CD14-positive monocyte (primary cell): Measurements from ENCODE around the gene MRPS35. TPM values are rescaled to one million over a fixed set of nuclear protein-coding genes. Genes with fewer than 3 reads are reported as not detected.

Experiments used
- DNase-seq, 3 donors: peaks; one replicate each; pipeline ENCODE4 v3.0.0-alpha.2; 2011 to 2022
- H2AFZ ChIP-seq: 2 replicates; pipeline ENCODE4 v1.6.0; 2012; ENCODE audit warnings: mild to moderate bottlenecking, low read depth, low read length, inconsistent platforms; ENCODE audit not compliant: insufficient read depth, poor library complexity, severe bottlenecking
- H3K27ac ChIP-seq, 2 donors: 1 replicate in 1 of 2; 2 replicates in 1 of 2; pipeline ENCODE4 v1.5.1; 2012 to 2013; ENCODE audit warnings: low read length in 2 of 2, control low read depth in 1 of 2, inconsistent platforms in 1 of 2, low read depth in 1 of 2, mild to moderate bottlenecking in 1 of 2
- H3K27me3 ChIP-seq, 2 donors: one replicate each; pipeline versions ENCODE4 v1.6.0 to v1.6.1; 2011 to 2013; ENCODE audit warnings: low read length in 2 of 2; ENCODE audit not compliant: control insufficient read depth in 2 of 2, insufficient read depth in 2 of 2
- H3K36me3 ChIP-seq, 2 donors: replicated peaks in 1 of 2; 1 replicate in 1 of 2; 2 replicates in 1 of 2; pipeline versions ENCODE4 v1.5.1 to v1.6.1; 2012 to 2013; ENCODE audit warnings: low read length in 2 of 2, control low read depth in 1 of 2, inconsistent platforms in 1 of 2, mild to moderate bottlenecking in 1 of 2; ENCODE audit not compliant: insufficient read depth in 2 of 2, control insufficient read depth in 1 of 2
- H3K4me1 ChIP-seq, 2 donors: 1 replicate in 1 of 2; 2 replicates in 1 of 2; pipeline versions ENCODE4 v1.5.1 to v1.6.1; 2012 to 2013; ENCODE audit warnings: low read length in 2 of 2, control low read depth in 1 of 2, inconsistent platforms in 1 of 2, mild to moderate bottlenecking in 1 of 2, moderate library complexity in 1 of 2; ENCODE audit not compliant: insufficient read depth in 2 of 2, control insufficient read depth in 1 of 2
- H3K4me2 ChIP-seq: replicated peaks from 2 replicates; pipeline ENCODE3; 2012; ENCODE audit warnings: low read length, moderate library complexity, mild to moderate bottlenecking; ENCODE audit not compliant: poor library complexity, severe bottlenecking; ENCODE audit errors: extremely low read depth
- H3K4me3 ChIP-seq, 3 experiments: fragments of 200-600 bp in 1 of 3; sonication (generic) in 1 of 3; replicated peaks in 1 of 3; 1 replicate in 2 of 3; 2 replicates in 1 of 3; pipeline ENCODE4 v1.5.1; 2011 to 2013; ENCODE audit warnings: low read length in 3 of 3, mild to moderate bottlenecking in 3 of 3, control low read depth in 2 of 3, low read depth in 2 of 3, inconsistent platforms in 1 of 3, moderate library complexity in 1 of 3
- H3K79me2 ChIP-seq: 2 replicates; pipeline ENCODE4 v1.6.0; 2012; ENCODE audit warnings: mild to moderate bottlenecking, control low read depth, inconsistent platforms, low read length, moderate library complexity; ENCODE audit not compliant: insufficient read depth
- H3K9ac ChIP-seq: 2 replicates; pipeline ENCODE4 v1.6.0; 2017; ENCODE audit warnings: low read length, mild to moderate bottlenecking; ENCODE audit not compliant: insufficient read depth, poor library complexity, severe bottlenecking
- H3K9me3 ChIP-seq, 2 donors: replicated peaks in 1 of 2; 1 replicate in 1 of 2; 2 replicates in 1 of 2; pipeline versions ENCODE4 v1.5.1 to v1.6.1; 2012 to 2013; ENCODE audit warnings: low read length in 2 of 2, control low read depth in 1 of 2; ENCODE audit not compliant: control insufficient read depth in 1 of 2, insufficient read depth in 1 of 2
- H4K20me1 ChIP-seq: 2 replicates; pipeline ENCODE4 v1.6.0; 2012; ENCODE audit warnings: mild to moderate bottlenecking, low read length, control low read depth, moderate library complexity; ENCODE audit not compliant: insufficient read depth
- H3K27ac Mint-ChIP-seq, 7 donors: one replicate each; pipeline ENCODE4 v1.8.0; 2020; ENCODE audit warnings: mild to moderate bottlenecking in 7 of 7, mixed read lengths in 7 of 7, moderate library complexity in 6 of 7, inconsistent platforms in 2 of 7
- H3K27me3 Mint-ChIP-seq, 3 donors: one replicate each; pipeline ENCODE4 v1.8.0; 2021 to 2022; ENCODE audit warnings: low read depth in 3 of 3, mild to moderate bottlenecking in 3 of 3, mixed read lengths in 3 of 3, moderate library complexity in 3 of 3, inconsistent platforms in 1 of 3
- H3K36me3 Mint-ChIP-seq, 2 donors: one replicate each; pipeline ENCODE4 v1.8.0; 2020; ENCODE audit warnings: mixed read lengths in 2 of 2, inconsistent platforms in 1 of 2, mild to moderate bottlenecking in 1 of 2
- H3K4me1 Mint-ChIP-seq: one replicate; pipeline ENCODE4 v1.8.0; 2020; ENCODE audit warnings: mild to moderate bottlenecking, mixed read lengths
- H3K4me3 Mint-ChIP-seq, 2 donors: one replicate each; pipeline ENCODE4 v1.8.0; 2020; ENCODE audit warnings: mild to moderate bottlenecking in 2 of 2, mixed read lengths in 2 of 2, moderate library complexity in 1 of 2
- H3K9me3 Mint-ChIP-seq, 7 donors: one replicate each; pipeline ENCODE4 v1.8.0; 2020 to 2022; ENCODE audit warnings: mixed read lengths in 7 of 7, mild to moderate bottlenecking in 6 of 7, moderate library complexity in 6 of 7, inconsistent platforms in 2 of 7
- WGBS: methylation state at CpG from one replicate; pipeline ENCODE4 v1.1.5; 2013; ENCODE audit warnings: missing lambda C conversion rate; ENCODE audit not compliant: insufficient coverage; 5-methylcytosine and 5-hydroxymethylcytosine counted together
- intact Hi-C, 2 donors: fragments of 100-400 bp; cut with micrococcal nuclease; formaldehyde crosslinking; loops; one replicate each; pipeline versions ENCODE4 v1.15.0 to v1.15.1; 2023
- polyA minus RNA-seq: library from RNA; depleted of rRNA, polyadenylated mRNA; stranded (reverse); fragments of >200 nt; gene quantifications from 2 replicates; pipeline ENCODE4 v1.2.3, GENCODE V29; 2012
- polyA plus RNA-seq, 3 donors: library from polyadenylated mRNA; depleted of rRNA in 1 of 3; unstranded in 2 of 3; stranded (reverse) in 1 of 3; fragments of 300-500 nt in 2 of 3; fragments of >200 nt in 1 of 3; fragmentation: Illumina TruSeq in 2 of 3; gene quantifications; 1 replicate in 2 of 3; 2 replicates in 1 of 3; pipeline ENCODE4 v1.2.3, GENCODE V29; 2012 to 2021
- total RNA-seq, 12 experiments: library from RNA in 1 of 12; stranded (reverse) in 1 of 12; fragments of 120-200 nt in 1 of 12; gene quantifications; one replicate each; pipeline ENCODE4 v1.2.4 and lab custom pipeline; 2013 to 2026; ENCODE audit warnings: mixed read lengths in 6 of 12, inconsistent platforms in 1 of 12
- TF ChIP-seq, protein P1 (sequence below): fragments of 200-600 bp; IDR thresholded peaks from one replicate; pipeline ENCODE4 v1.8.0; 2022; ENCODE audit warnings: antibody characterized with exemption, mild to moderate bottlenecking

MRPS35 gene
- total RNA-seq (2013) = 44.0 TPM
- polyA plus RNA-seq (10 to 100 TPM; 16.6 to 51.8 (median 46.1) TPM), polyA minus RNA-seq (9.1 and 15.1 TPM in 2 replicates), total RNA-seq (lab: John Stamatoyannopoulos, UW) (4.0 to 30.3 (median 20.6) reads per million in 11 experiments)

GRCh38 chr12:27710592-27711316, at the start of gene MRPS35:
Gene MRPS35, plus strand, starts transcription at chr12:27710832. Its CDS starts 12 bp downstream, at chr12:27710844.
- Histone ChIP-seq H2AFZ (peak within 1 kb of the TSS; percentile 92), H3K27me3 (no peaks in the 10 kb centered on the region), H3K9me3 (no peaks in the 10 kb centered on the region), H3K4me1 (peaks cover 16 to 19% of the 10 kb centered on the region in 2 donors), H4K20me1 (peaks cover 17% of the 10 kb centered on the region), H3K79me2 (peaks cover 41% of the 10 kb centered on the region), H3K36me3 (peaks cover 3 to 29% of the 10 kb centered on the region in 2 donors), H3K4me2 (peak within 1 kb of the TSS; percentile 87), H3K27ac (peak within 1 kb of the TSS; percentile 37 to 93), H3K9ac (peak within 1 kb of the TSS; percentile 75), H3K4me3 (peak within 1 kb of the TSS; percentile 86 to 95 (median 88))
- Mint-ChIP-seq H3K36me3 (peaks cover 5 to 25% of the 10 kb centered on the region in 2 donors), H3K9me3 (no peaks in the 10 kb centered on the region), H3K27me3 (peaks cover 0 to 5% (median 0%) of the 10 kb centered on the region in 3 donors), H3K4me1 (peaks cover 20% of the 10 kb centered on the region), H3K27ac (peak within 1 kb of the TSS; percentile 85 to 97 (median 92)), H3K4me3 (peak within 1 kb of the TSS; percentile 99 to 100)
- TF ChIP-seq, protein P1, sequence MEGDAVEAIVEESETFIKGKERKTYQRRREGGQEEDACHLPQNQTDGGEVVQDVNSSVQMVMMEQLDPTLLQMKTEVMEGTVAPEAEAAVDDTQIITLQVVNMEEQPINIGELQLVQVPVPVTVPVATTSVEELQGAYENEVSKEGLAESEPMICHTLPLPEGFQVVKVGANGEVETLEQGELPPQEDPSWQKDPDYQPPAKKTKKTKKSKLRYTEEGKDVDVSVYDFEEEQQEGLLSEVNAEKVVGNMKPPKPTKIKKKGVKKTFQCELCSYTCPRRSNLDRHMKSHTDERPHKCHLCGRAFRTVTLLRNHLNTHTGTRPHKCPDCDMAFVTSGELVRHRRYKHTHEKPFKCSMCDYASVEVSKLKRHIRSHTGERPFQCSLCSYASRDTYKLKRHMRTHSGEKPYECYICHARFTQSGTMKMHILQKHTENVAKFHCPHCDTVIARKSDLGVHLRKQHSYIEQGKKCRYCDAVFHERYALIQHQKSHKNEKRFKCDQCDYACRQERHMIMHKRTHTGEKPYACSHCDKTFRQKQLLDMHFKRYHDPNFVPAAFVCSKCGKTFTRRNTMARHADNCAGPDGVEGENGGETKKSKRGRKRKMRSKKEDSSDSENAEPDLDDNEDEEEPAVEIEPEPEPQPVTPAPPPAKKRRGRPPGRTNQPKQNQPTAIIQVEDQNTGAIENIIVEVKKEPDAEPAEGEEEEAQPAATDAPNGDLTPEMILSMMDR = no peak
- intact Hi-C loops = no loop called here
- peak; percentile 85 to 91 (median 87) for DNase-seq
- WGBS = under 1% methylated on average over 44 of the region's 46 CpGs

- Histone ChIP-seq H3K36me3 (no peaks in the 10 kb centered on the region), H3K4me1 (peaks cover 0 to 3% of the 10 kb centered on the region in 2 donors), H3K27ac (no peak overlapping the region), H3K79me2 (no peaks in the 10 kb centered on the region), H3K4me2 (no peak overlapping the region), H3K27me3 (no peaks in the 10 kb centered on the region), H3K9ac (no peak overlapping the region), H4K20me1 (no peaks in the 10 kb centered on the region), H3K9me3 (no peaks in the 10 kb centered on the region), H2AFZ (no peak overlapping the region), H3K4me3 (no peak overlapping the region)
- no peaks in the 10 kb centered on the region for H3K27me3 Mint-ChIP-seq
- TF ChIP-seq, protein P1 = no peak
- no peak overlapping the region for H3K27ac Mint-ChIP-seq
- no peak overlapping the region for H3K4me3 Mint-ChIP-seq
- intact Hi-C loops = no loop called here
- WGBS = no CpG with 5 or more reads among the region's 3 CpGs
- no peak for DNase-seq
- peaks cover 6% of the 10 kb centered on the region for H3K4me1 Mint-ChIP-seq
- no peaks in the 10 kb centered on the region for H3K36me3 Mint-ChIP-seq
- H3K9me3 Mint-ChIP-seq = peaks cover 0 to 3% (median 0%) of the 10 kb centered on the region in 7 donors
Observed at GRCh38 chr12:27665704-27666103, 44.9 kb upstream of the MRPS35 start.
